Loucy (cell line): ENCODE measurements around the gene CEACAM16.

Experiments used
- H2AFZ ChIP-seq: fragments of 200-600 bp; sonication (generic); 2 replicates; pipeline ENCODE4 v1.6.0; 2016; ENCODE audit warnings: antibody characterized with exemption, mild to moderate bottlenecking, low read length, moderate library complexity
- H3F3A ChIP-seq: fragments of 200-600 bp; 2 replicates; pipeline ENCODE4 v1.6.0; 2016; ENCODE audit warnings: antibody characterized with exemption, low read depth, mild to moderate bottlenecking
- H3K27me3 ChIP-seq: fragments of 200-600 bp; sonication (generic); 2 replicates; pipeline ENCODE4 v1.6.1; 2014; ENCODE audit warnings: low read length, mild to moderate bottlenecking; ENCODE audit not compliant: insufficient read depth, poor library complexity, severe bottlenecking
- H3K36me3 ChIP-seq: fragments of 200-600 bp; sonication (generic); 2 replicates; pipeline ENCODE4 v1.6.1; 2016; ENCODE audit warnings: low read length; ENCODE audit not compliant: insufficient read depth
- H3K4me1 ChIP-seq: fragments of 200-600 bp; sonication (generic); 2 replicates; pipeline ENCODE4 v1.5.1; 2014; ENCODE audit warnings: low read length, mild to moderate bottlenecking; ENCODE audit not compliant: insufficient read depth, poor library complexity, severe bottlenecking
- H3K4me2 ChIP-seq: fragments of 200-600 bp; sonication (generic); 2 replicates; pipeline ENCODE4 v1.6.0; 2014; ENCODE audit warnings: antibody characterized with exemption, low read length, low read depth, mild to moderate bottlenecking; ENCODE audit not compliant: poor library complexity, severe bottlenecking
- H3K4me3 ChIP-seq: fragments of 200-600 bp; sonication (generic); 2 replicates; pipeline ENCODE4 v1.5.1; 2014; ENCODE audit warnings: low read length, mild to moderate bottlenecking, mixed read lengths; ENCODE audit not compliant: poor library complexity, severe bottlenecking
- H3K79me2 ChIP-seq: fragments of 200-600 bp; sonication (generic); 2 replicates; pipeline ENCODE4 v1.6.1; 2014; ENCODE audit warnings: low read length; ENCODE audit not compliant: insufficient read depth
- H3K9ac ChIP-seq: fragments of 200-600 bp; sonication (generic); 2 replicates; pipeline ENCODE4 v1.6.0; 2014; ENCODE audit warnings: mild to moderate bottlenecking, low read depth, low read length, moderate library complexity; ENCODE audit not compliant: poor library complexity, severe bottlenecking
- H3K9me2 ChIP-seq: fragments of 200-600 bp; sonication (generic); replicated peaks from 2 replicates; pipeline ENCODE4 v1.6.1; 2016; ENCODE audit warnings: low read depth, low read length, mixed read lengths
- H3K9me3 ChIP-seq: fragments of 200-600 bp; sonication (generic); 2 replicates; pipeline ENCODE4 v1.6.1; 2014; ENCODE audit warnings: mild to moderate bottlenecking, antibody characterized with exemption, low read length, low read depth; ENCODE audit not compliant: insufficient read depth
- H4K20me1 ChIP-seq: fragments of 200-600 bp; sonication (generic); 2 replicates; pipeline ENCODE4 v1.6.0; 2014; ENCODE audit warnings: antibody characterized with exemption, low read length, mild to moderate bottlenecking; ENCODE audit not compliant: insufficient read depth, poor library complexity, severe bottlenecking
- CTCF ChIP-seq: fragments of 200-600 bp; sonication (generic); conservative IDR thresholded peaks from 2 replicates; pipeline ENCODE4 v1.5.1; 2014; ENCODE audit warnings: mild to moderate bottlenecking, antibody characterized with exemption, low read length
- EZH2phosphoT487 ChIP-seq: fragments of 200-600 bp; IDR thresholded peaks from 2 replicates; pipeline ENCODE4 v1.6.1; 2018; ENCODE audit warnings: antibody characterized with exemption, mild to moderate bottlenecking, moderate library complexity, borderline replicate concordance

Gene CEACAM16

GRCh38 chr19:44694184-44694579, 4.8 kb upstream of the CEACAM16 start:
- H3K9me2 ChIP-seq = no peaks in the 10 kb centered on the region
- TF ChIP-seq EZH2phosphoT487 (no peak), CTCF (peak; percentile 44)
- H3K79me2 ChIP-seq = no peaks in the 10 kb centered on the region
- no peak overlapping the region for H3K4me2 ChIP-seq
- H3K4me1 ChIP-seq = peaks cover 8% of the 10 kb centered on the region
- H3K36me3 ChIP-seq = no peaks in the 10 kb centered on the region
- H3K4me3 ChIP-seq = no peak overlapping the region
- no peaks in the 10 kb centered on the region for H3K9me3 ChIP-seq
- H3K9ac ChIP-seq = no peak overlapping the region
- H3K27me3 ChIP-seq = no peaks in the 10 kb centered on the region
- no peaks in the 10 kb centered on the region for H4K20me1 ChIP-seq
- no peaks in the 10 kb centered on the region for H3F3A ChIP-seq
- H2AFZ ChIP-seq = no peak overlapping the region

- Histone ChIP-seq H3K36me3 (no peaks in the 10 kb centered on the region), H3K27me3 (no peaks in the 10 kb centered on the region), H3K4me3 (no peak overlapping the region), H3K9me3 (no peaks in the 10 kb centered on the region), H3K9me2 (no peaks in the 10 kb centered on the region), H4K20me1 (no peaks in the 10 kb centered on the region), H3K79me2 (no peaks in the 10 kb centered on the region), H3K4me2 (no peak overlapping the region), H3K9ac (no peak overlapping the region), H2AFZ (no peak overlapping the region), H3K4me1 (peaks cover 3% of the 10 kb centered on the region), H3F3A (no peaks in the 10 kb centered on the region)
- no peak for TF ChIP-seq EZH2phosphoT487
- no peak for TF ChIP-seq CTCF
Observed at GRCh38 chr19:44696939-44697669, 1.8 kb upstream of the CEACAM16 start.

DNA sequence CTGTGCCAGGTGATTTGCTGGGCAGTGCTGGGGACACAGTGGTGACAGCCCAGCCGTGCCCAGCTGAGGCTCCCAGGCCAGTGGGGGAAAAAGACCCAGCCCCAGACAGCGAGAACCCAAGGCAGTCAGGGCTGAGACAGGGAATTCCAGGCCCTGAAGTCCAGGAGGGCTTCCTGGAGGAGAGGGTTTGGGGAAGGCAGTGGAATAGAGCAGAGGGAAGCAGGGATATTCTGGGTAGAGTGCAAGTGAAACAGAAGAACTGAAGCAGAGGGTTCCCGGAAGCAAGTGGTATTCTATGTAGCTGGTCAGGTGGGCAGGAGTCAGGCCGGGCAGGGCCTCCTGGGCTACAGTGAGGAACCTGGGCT, 1.3 kb upstream of the CEACAM16 start:
- no peaks in the 10 kb centered on the region for H3K36me3 ChIP-seq
- H4K20me1 ChIP-seq = no peaks in the 10 kb centered on the region
- H3K79me2 ChIP-seq = no peaks in the 10 kb centered on the region
- no peak overlapping the region for H3K9ac ChIP-seq
- H3K27me3 ChIP-seq = no peaks in the 10 kb centered on the region
- no peaks in the 10 kb centered on the region for H3K4me1 ChIP-seq
- no peak overlapping the region for H3K4me3 ChIP-seq
- no peak overlapping the region for H2AFZ ChIP-seq
- H3K9me3 ChIP-seq = no peaks in the 10 kb centered on the region
- TF ChIP-seq CTCF (no peak), EZH2phosphoT487 (no peak)
- H3K4me2 ChIP-seq = no peak overlapping the region
- no peaks in the 10 kb centered on the region for H3F3A ChIP-seq
- H3K9me2 ChIP-seq = no peaks in the 10 kb centered on the region
